Stimulated activated CD4-positive, alpha-beta T cell treated with anti-CD3 and anti-CD28 coated beads, Interleukin-2, amount 100 ng/mL, for 4 hours (primary cell): ENCODE results near the gene TMEM120B.

Experiments
- DNase-seq: peaks from one replicate; pipeline ENCODE4 v3.0.0-alpha.2; 2020; ENCODE audit warnings: low read depth

TMEM120B gene

DNA sequence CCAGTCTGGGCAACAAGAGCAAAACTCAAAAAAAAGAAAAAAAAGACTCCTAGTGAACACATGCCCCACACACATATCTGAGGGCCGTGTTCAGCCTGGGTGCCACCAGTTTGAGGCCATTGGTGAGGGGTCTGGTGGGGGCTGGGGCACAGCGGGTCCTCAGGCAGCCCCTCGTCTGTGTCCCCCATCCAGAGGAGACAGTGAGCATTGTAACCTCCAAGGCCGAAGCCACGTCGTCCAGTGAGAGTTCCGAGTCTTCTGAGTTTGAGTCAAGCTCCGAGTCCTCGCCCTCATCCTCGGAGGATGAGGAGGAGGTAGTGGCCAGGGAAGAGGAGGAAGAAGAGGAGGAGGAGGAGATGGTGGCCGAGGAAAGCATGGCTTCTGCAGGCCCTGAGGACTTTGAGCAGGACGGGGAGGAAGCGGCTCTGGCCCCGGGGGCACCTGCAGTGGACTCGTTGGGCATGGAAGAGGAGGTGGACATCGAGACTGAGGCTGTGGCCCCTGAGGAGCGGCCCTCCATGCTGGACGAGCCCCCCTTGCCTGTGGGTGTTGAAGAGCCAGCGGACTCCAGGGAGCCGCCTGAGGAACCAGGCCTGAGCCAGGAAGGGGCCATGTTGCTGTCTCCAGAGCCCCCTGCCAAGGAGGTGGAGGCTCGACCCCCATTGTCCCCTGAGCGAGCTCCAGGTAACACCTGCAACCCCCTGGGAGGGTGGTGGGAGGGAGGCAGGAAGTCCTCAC, 106.8 kb downstream of the TMEM120B start:
- DNase-seq = no peak

DNA sequence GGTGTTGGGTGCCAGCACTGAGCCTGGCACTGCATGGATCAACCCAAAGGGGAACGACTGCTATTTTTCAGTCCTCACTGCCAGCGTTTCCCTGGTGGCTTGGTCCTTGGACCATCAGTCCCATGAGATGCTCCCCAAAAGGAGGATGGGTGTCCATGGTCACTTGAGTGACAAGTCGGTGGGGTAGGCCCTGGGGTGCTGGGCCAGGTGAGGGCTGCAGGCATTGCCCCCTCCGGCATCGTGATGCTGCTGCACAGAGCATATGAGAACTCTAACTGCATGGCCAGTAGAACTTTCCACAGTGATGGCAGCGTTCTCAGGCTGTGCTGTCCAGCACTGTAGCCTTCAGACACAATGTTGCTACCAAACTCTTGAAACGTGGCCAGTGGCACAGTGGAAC, 107.5 kb downstream of the TMEM120B start:
- no peak for DNase-seq

DNA sequence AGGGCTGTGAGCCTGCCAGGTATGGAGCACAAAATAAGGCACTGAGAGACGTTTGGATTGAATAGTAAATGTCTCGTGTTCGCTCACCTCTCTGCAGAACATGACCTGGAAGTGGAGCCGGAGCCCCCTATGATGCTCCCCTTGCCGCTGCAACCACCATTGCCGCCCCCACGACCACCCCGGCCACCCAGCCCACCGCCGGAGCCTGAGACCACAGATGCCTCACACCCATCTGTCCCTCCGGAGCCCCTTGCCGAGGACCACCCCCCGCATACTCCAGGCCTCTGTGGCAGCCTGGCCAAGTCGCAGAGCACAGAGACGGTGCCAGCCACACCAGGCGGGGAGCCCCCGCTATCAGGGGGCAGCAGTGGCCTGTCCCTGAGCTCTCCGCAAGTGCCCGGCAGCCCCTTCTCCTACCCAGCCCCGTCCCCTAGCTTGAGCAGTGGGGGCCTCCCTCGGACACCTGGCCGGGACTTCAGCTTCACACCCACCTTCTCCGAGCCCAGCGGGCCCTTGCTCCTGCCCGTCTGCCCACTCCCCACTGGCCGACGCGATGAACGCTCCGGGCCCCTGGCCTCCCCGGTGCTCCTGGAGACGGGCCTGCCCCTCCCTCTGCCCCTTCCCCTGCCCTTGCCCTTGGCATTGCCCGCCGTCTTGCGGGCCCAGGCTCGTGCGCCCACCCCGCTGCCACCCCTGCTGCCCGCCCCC, 110.0 kb downstream of the TMEM120B start:
- no peak for DNase-seq

DNA sequence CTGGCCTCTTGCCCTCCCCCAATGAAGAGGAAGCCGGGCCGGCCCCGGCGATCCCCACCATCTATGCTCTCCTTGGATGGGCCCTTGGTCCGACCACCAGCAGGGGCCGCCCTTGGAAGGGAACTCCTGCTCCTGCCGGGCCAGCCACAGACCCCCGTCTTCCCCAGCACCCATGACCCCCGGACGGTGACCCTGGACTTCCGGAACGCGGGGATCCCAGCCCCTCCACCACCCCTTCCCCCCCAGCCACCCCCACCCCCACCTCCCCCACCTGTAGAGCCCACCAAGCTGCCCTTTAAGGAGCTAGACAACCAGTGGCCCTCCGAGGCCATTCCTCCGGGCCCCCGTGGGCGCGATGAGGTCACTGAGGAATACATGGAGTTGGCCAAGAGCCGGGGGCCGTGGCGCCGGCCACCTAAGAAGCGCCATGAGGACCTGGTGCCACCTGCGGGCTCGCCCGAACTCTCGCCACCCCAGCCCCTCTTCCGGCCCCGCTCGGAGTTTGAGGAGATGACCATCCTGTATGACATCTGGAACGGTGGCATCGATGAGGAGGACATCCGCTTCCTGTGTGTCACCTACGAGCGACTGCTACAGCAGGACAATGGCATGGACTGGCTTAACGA, 110.7 kb downstream of the TMEM120B start:
- no peak for DNase-seq

DNA sequence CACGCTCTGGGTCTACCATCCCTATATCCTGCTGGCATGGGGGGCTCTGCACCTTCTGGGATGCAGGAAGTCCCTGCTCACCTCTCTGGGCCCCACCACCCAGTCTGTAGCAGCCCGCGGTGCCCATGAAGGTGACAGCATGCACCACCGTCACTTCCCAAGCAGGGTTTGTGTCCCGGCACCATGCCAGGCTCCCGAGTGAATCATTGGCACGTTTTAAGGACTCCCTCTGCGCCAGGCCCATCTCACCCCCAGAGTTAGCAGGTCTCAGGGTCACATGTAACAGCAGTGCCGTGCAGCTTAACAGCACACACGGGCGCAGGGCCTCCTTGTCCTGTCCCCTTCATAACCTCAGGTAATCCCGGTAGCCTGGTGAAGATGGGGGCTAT, 111.2 kb downstream of the TMEM120B start:
- DNase-seq = no peak

DNA sequence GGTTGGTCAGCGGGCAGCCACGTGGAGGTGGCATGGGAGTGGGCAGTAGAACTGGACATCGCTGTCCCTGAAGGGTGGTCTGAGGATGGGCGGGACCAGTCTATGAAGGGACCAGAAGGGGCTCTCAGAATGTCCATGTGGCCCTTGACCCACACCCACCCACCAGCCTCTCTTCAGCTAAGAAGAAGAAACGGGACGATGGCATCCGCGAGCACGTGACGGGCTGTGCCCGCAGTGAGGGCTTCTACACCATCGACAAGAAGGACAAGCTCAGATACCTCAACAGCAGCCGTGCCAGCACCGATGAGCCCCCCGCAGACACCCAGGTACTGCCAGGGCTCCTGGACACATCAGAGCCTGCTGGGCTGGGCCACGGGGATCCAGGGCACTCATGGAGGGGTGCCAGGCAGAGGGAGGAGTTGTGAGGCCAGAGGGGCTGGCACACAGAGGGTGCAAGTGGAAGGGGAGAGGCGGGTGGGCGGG, 112.5 kb downstream of the TMEM120B start:
- DNase-seq = no peak

DNA sequence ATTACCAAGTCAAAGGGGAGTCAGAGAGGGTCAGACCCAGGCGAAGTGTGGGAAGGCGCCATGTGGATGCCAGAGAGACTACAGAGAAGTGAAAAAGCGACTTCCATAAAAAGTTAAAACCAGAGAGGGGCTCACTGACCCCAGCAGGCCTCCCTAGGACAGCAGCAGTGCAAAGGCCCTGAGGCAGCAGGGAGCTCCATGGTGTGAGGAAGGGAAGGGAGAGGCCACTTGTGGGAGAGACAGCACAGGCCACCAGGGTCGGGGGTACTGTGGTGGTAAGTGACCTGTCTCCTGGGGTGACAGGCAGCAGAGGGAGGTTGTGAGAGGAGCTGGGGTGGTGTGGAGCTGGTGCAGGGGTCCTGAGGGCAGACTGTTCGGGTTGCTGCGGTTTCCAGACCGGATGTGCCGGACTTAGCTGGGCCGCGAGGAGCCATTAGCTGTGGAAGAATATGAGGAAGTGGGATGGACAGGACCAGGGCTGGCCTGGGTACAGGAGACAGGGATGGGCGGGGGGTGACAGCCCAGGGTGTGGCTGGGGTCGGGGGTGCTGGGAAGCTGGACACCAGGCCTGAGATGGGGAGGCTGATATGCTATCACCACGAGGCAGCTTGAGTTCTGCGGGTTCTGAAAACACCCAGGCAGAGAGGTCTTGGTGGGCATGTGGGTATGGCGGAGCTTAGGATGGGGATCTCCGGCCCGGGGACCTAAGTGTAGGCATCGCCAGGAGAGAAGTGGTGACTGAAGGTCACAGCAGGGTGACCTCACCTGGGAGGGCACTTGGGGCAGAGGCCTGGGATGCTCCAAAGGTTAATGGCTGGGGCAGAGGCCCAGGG, 114.0 kb downstream of the TMEM120B start:
- no peak for DNase-seq

DNA sequence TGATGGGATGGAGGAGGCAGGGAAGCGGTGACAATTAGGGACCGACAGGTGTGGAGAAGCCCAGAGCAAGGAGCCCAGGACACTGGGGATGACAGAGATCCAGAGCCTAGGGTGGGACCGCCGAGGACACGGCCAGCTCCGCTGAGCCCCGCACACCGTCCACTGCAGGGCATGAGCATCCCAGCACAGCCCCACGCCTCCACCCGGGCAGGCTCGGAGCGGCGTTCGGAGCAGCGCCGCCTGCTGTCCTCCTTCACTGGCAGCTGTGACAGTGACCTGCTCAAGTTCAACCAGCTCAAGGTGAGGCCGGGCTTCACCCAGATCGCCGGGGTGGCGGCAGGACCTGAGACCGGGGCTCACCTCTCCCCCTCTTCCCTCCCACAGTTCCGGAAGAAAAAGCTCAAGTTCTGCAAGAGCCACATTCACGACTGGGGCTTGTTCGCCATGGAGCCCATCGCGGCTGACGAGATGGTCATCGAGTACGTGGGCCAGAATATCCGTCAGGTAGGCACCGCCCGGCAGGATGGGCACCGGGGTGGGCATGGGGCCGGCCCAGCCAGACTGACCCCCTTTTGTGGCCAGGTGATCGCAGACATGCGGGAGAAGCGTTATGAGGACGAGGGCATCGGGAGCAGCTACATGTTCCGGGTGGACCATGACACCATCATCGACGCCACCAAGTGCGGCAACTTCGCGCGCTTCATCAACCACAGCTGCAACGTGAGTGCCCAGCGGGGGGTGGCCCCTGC, 115.0 kb downstream of the TMEM120B start:
- no peak for DNase-seq

DNA sequence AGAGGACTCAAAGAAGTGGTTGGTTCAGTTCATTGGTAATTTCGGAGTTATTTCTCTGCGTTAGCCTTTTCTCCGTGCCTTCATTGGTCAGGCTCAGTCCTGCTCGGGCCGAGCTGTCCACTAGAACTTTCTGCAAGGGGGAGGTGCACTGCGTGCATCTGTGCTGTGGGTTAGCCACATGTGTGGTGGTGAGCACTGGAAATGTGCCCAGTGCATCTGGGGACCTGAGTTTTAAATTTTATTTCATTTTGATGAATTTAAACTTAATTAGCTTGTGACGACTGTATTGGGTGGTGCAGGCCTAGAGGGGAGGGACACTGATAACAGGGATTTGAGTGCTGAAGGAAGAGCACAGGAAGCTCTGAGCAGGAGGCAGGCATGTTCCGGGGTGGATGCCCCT, 115.8 kb downstream of the TMEM120B start:
- DNase-seq = no peak

DNA sequence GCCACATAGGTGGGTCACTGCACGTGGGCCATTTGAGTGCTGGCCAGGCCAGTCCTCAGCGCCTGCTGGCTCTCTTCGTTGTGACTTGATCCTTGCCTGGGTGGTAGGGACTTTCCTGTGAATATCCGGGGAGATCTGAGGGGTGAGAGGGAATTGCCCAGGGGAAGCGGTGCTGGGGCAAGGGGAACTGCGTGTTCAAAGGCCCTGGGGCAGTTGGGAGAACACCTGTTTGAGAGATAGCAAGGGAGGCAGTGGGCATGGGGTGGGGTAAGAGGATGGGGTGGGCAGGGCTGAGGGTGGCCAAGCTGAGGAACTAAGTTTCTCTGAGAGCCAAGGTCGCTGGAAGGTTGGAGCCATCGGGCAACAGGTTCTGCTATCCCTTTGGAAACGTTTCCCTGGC, 116.3 kb downstream of the TMEM120B start:
- DNase-seq = no peak

DNA sequence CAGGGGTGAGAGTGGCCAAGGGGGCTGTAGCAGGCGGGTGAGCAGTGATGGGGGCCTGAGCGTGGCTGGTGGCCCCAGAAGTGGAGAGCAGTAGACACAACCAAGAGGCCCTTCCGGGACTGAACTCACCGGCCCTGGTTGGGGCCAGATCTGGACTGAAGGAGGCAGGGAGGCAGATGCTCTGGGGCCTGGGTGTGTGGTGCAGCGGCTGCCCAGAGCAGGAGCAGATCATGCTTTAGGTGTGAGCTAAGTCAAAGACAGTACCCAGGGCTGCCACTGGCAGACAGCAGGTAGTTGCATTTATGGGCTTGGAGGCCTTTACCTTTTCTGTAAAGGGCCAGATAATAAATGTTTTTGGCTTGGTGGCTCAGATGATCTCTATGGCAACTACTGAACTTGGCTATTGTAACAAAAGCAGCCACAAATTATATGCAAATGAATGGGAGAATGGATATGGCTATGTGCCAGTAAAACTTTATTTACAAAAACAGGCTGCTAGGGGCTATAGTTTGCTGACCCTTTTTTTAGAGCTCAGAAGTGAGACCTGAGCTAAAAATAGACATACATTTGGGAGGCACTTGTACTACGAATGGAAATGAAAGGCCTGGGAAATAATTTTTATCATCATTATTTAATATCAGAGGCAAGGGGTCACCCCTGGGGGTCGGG, 116.8 kb downstream of the TMEM120B start:
- DNase-seq = no peak

DNA sequence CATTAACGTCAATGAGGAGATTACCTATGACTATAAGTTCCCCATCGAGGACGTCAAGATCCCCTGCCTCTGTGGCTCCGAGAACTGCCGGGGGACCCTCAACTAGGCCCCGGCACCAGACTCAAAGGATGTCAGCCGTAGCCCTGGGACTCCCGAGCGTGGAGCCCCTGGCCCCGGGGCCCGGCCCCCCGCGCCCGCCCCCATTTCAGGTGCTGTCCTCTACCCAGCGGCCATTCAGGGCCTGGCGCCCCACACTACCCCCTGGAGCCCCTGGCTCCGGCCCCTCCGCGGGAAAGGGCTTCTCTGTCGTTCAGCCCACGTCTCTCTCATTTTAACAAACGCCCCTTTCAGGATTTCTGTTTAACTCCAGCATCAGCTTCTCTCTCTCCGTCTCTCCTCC, 117.6 kb downstream of the TMEM120B start:
- DNase-seq = no peak

DNA sequence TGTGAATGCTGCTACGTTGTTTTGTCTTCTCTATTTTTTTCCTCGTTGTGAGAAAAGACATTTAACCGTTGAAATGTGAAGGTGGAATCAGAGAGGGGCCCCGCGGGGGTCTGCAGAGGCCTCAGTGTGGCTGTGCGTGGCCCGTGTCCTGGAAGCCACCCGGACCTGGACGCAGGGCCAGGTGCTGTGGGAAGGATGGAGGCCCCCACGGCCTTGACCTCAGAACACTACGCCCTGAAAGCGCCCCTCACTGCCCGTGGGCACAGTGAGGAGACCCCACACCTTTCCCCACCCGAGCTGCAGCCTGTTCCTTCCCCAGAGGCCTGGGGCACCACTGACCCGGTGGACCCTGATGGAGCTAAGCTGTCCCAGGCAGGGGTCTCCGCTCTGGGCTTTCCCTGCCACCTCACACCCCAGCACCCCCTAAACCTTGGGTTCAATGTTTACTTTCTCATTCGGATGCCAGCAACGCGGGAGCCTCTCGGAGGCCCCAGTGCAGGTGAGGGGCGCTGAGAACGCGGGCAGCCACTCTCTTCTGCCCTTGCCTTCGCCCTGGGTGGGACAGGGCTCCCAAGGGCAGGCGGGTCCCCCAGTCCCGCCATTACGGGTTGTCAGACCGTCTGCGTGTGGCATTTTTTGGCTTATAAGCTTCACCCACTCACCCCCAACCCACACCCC, 118.2 kb downstream of the TMEM120B start:
- no peak for DNase-seq
